ENCODE data around the gene PARD6G.
"Not testable (repeated sequence)": the region's sequence is repeated elsewhere in the genome, so short reads cannot be mapped to it uniquely, and the experiment has no call there.

PARD6G gene

GRCh38 chr18:80176334-80177073, 70.8 kb downstream of the PARD6G start:
- intact Hi-C loops (cut with DNase I), result no loop called here

GRCh38 chr18:80175451-80176204, 71.7 kb downstream of the PARD6G start:
- peak in 1 of 10 donors; percentile 54 for DNase-seq
- intact Hi-C loops (cut with DNase I), result no loop called here

More at GRCh38 chr18:80176334-80177073, 70.8 kb downstream of the PARD6G start:
- DNase-seq, result peak in 1 of 10 donors; percentile 47

GRCh38 chr18:80173060-80173459, 74.3 kb downstream of the PARD6G start:
- intact Hi-C loops (cut with DNase I), result no loop called here
- DNase-seq, result no peak

- intact Hi-C loops (cut with DNase I), result no loop called here
Observed at GRCh38 chr18:80172056-80172455, 75.3 kb downstream of the PARD6G start.

GRCh38 chr18:80171054-80171872, 76.1 kb downstream of the PARD6G start:
- DNase-seq, result peak; percentile 33 to 95 (median 69)
- intact Hi-C loops (cut with DNase I), result no loop called here

More at GRCh38 chr18:80172056-80172455, 75.3 kb downstream of the PARD6G start:
- no peak for DNase-seq

GRCh38 chr18:80170395-80171053, 76.8 kb downstream of the PARD6G start:
- no peak for DNase-seq
- intact Hi-C loops (cut with DNase I), result no loop called here

GRCh38 chr18:80169607-80170006, 77.7 kb downstream of the PARD6G start:
- no peak for DNase-seq
- intact Hi-C loops (cut with DNase I), result no loop called here

- peak in 1 of 10 donors; percentile 75 for DNase-seq
- intact Hi-C loops (cut with DNase I), result no loop called here
Observed at GRCh38 chr18:80168982-80169381, 78.3 kb downstream of the PARD6G start.

- no peak for DNase-seq
- intact Hi-C loops (cut with DNase I), result no loop called here
Observed at GRCh38 chr18:80168346-80168745, 79.0 kb downstream of the PARD6G start.

- DNase-seq, result peak in 1 of 10 donors; percentile 79
- intact Hi-C loops (cut with DNase I), result no loop called here
Observed at GRCh38 chr18:80167931-80168330, 79.4 kb downstream of the PARD6G start.

- peak in 1 of 10 donors; percentile 63 for DNase-seq
- intact Hi-C loops (cut with DNase I), result no loop called here
Observed at GRCh38 chr18:80167331-80167730, 80.0 kb downstream of the PARD6G start.

- intact Hi-C loops (cut with DNase I), result no loop called here
- no peak for DNase-seq
Observed at GRCh38 chr18:80166725-80167124, 80.6 kb downstream of the PARD6G start.

- DNase-seq, result no peak
- intact Hi-C loops (cut with DNase I), result no loop called here
Observed at GRCh38 chr18:80166240-80166639, 81.1 kb downstream of the PARD6G start.

- intact Hi-C loops (cut with DNase I), result not testable (repeated sequence)
Observed at GRCh38 chr18:80164727-80165355, 82.5 kb downstream of the PARD6G start.

GRCh38 chr18:80163183-80163582, 84.1 kb downstream of the PARD6G start:
- no peak for DNase-seq
- intact Hi-C loops (cut with DNase I), result no loop called here

More at GRCh38 chr18:80164727-80165355, 82.5 kb downstream of the PARD6G start:
- DNase-seq, result not testable (repeated sequence)

GRCh38 chr18:80161781-80162417, 85.4 kb downstream of the PARD6G start:
- intact Hi-C loops (cut with DNase I), result no loop called here
- DNase-seq, result no peak

GRCh38 chr18:80159713-80160636, 87.3 kb downstream of the PARD6G start:
- intact Hi-C loops (cut with DNase I), result no loop called here
- peak in 2 of 10 donors; percentile 61 to 92 for DNase-seq

- intact Hi-C loops (cut with DNase I), result no loop called here
Observed at GRCh38 chr18:80158365-80158764, 88.9 kb downstream of the PARD6G start.

More at GRCh38 chr18:80158365-80158764, 88.9 kb downstream of the PARD6G start:
- no peak for DNase-seq
